Kidney (tissue), 14 donors: ENCODE results near the gene ANAPC2. TPM values are rescaled to one million over a fixed set of nuclear protein-coding genes. Genes with fewer than 3 reads are reported as not detected.

Experiments
- DNase-seq, 5 donors: peaks; one replicate each; pipeline ENCODE4 v3.0.0-alpha.2; 2013 to 2020
- FAIRE-seq: peaks from 2 replicates; lab custom pipeline; 2012; peaks lifted over from hg19 to GRCh38; lab: Jason Lieb, UNC
- H3K27ac ChIP-seq, 2 donors: one replicate each; pipeline ENCODE4 v1.7.0; 2013; ENCODE audit warnings: low read depth in 2 of 2, low read length in 2 of 2, inconsistent platforms in 1 of 2
- H3K27me3 ChIP-seq: one replicate; pipeline ENCODE4 v1.7.1; 2013; ENCODE audit warnings: low read length, inconsistent platforms; ENCODE audit not compliant: control insufficient read depth, insufficient read depth
- H3K36me3 ChIP-seq, 3 donors: one replicate each; pipeline versions ENCODE4 v1.7.0 to v1.7.1; 2013; ENCODE audit warnings: low read length in 3 of 3, control low read depth in 1 of 3, inconsistent platforms in 1 of 3; ENCODE audit not compliant: insufficient read depth in 3 of 3, control insufficient read depth in 2 of 3
- H3K4me1 ChIP-seq, 3 donors: one replicate each; pipeline versions ENCODE4 v1.7.0 to v1.7.1; 2013; ENCODE audit warnings: low read length in 3 of 3, inconsistent platforms in 1 of 3, low read depth in 1 of 3; ENCODE audit not compliant: control insufficient read depth in 2 of 3, insufficient read depth in 2 of 3
- H3K4me3 ChIP-seq, 3 donors: one replicate each; pipeline versions ENCODE4 v1.7.0 to v1.8.1; 2013; ENCODE audit warnings: low read length in 3 of 3, control low read depth in 1 of 3, inconsistent platforms in 1 of 3
- H3K9ac ChIP-seq, 3 donors: one replicate each; pipeline versions ENCODE4 v1.7.0 to v1.7.1; 2013; ENCODE audit warnings: low read length in 3 of 3, control low read depth in 1 of 3, inconsistent platforms in 1 of 3
- H3K9me3 ChIP-seq, 3 donors: one replicate each; pipeline versions ENCODE4 v1.7.0 to v1.7.1; 2013; ENCODE audit warnings: low read length in 3 of 3, control low read depth in 1 of 3, inconsistent platforms in 1 of 3; ENCODE audit not compliant: control insufficient read depth in 2 of 3, insufficient read depth in 1 of 3
- CTCF ChIP-seq: IDR thresholded peaks from 3 replicates; pipeline ENCODE4 v1.5.1; 2012; ENCODE audit warnings: mild to moderate bottlenecking, moderate library complexity, borderline replicate concordance; ENCODE audit not compliant: insufficient read depth; ENCODE audit errors: extremely low read depth
- intact Hi-C: fragments of 100-400 bp; cut with DNase I; formaldehyde crosslinking; loops from one replicate; pipeline ENCODE4 v1.11.1; 2022
- polyA plus RNA-seq: library from polyadenylated mRNA; stranded (reverse); fragments of 350-450 nt; fragmentation: Illumina TruSeq; extraction: RNeasy Lipid Tissue Mini Kit (QIAGEN cat#74804); gene quantifications from one replicate; pipeline ENCODE4 v1.2.3, GENCODE V29; 2014; ENCODE audit warnings: low read depth, low replicate concordance; ENCODE audit not compliant: insufficient read depth
- total RNA-seq: library from RNA; stranded (reverse); fragmentation: NEBNext Ultra II Directional; extraction: Animal tissue kit (Norgen Biotek cat#: 25700); gene quantifications from one replicate; pipeline ENCODE4 v1.2.1, GENCODE V29; 2021
- donor health status: control.
- donor health status: control.
- donor health status: control.
- donor health status: control.
- donor health status: control.
- donor health status: DM: yes; HTN: yes; CAD: no.
- donor health status: Normal renal cell carcinoma (clear cell type).

Gene ANAPC2
- total and polyA plus RNA-seq, 2 donors from 2014 or later, result 19.9 to 57.2 TPM

- FAIRE-seq (no peak), DNase-seq (no peak)
- peaks cover 0 to 9% (median 4%) of the 10 kb centered on the region in 3 donors for H3K36me3 ChIP-seq
- H3K9me3 ChIP-seq, result no peaks in the 10 kb centered on the region
- H3K27me3 ChIP-seq, result no peaks in the 10 kb centered on the region
- no peak overlapping the region for H3K4me3 ChIP-seq
- H3K27ac ChIP-seq, result peak overlapping the region; percentile 57 to 61
- H3K9ac ChIP-seq, result peak overlapping the region in 1 of 3 donors; percentile 19
- peaks cover 0 to 58% (median 22%) of the 10 kb centered on the region in 3 donors for H3K4me1 ChIP-seq
- TF ChIP-seq CTCF, result no peak
- intact Hi-C loops, result no loop called here
Observed at GRCh38 chr9:137194388-137194787, 6.0 kb upstream of the ANAPC2 start.

- Histone ChIP-seq H3K9me3 (no peaks in the 10 kb centered on the region), H3K4me3 (no peak overlapping the region), H3K27me3 (no peaks in the 10 kb centered on the region), H3K27ac (peak overlapping the region in 1 of 2 donors; percentile 57), H3K4me1 (peaks cover 0 to 56% (median 24%) of the 10 kb centered on the region in 3 donors), H3K36me3 (peaks cover 0 to 9% (median 4%) of the 10 kb centered on the region in 3 donors), H3K9ac (no peak overlapping the region)
- FAIRE-seq (no peak), DNase-seq (no peak)
- intact Hi-C loops, result no loop called here
- no peak for TF ChIP-seq CTCF
Observed at GRCh38 chr9:137193771-137194170, 5.4 kb upstream of the ANAPC2 start.

GRCh38 chr9:137192859-137193258 is 4.5 kb upstream of the ANAPC2 start:
- Histone ChIP-seq H3K36me3 (peaks cover 0 to 9% (median 4%) of the 10 kb centered on the region in 3 donors), H3K9me3 (no peaks in the 10 kb centered on the region), H3K9ac (no peak overlapping the region), H3K4me1 (peaks cover 0 to 50% (median 21%) of the 10 kb centered on the region in 3 donors), H3K27ac (no peak overlapping the region), H3K27me3 (no peaks in the 10 kb centered on the region), H3K4me3 (no peak overlapping the region)
- intact Hi-C loops, result no loop called here
- FAIRE-seq (no peak), DNase-seq (no peak)
- no peak for TF ChIP-seq CTCF

DNA sequence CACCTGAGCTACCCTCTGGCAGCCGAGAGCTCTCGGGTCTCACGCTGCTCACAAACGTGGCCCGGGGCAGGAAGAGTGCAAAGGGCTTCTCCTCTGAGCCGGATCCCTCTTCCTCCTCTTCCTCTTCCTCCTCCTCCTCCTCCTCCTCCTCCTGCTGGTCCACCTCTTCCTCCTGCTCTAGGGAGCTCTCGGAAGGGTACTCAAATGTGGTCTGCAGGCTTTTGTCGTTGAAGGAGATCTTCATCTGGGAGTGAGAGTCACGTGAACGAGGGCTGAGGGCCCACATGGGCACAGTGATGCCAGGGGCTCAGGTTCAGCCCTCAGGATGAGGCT is 4.1 kb upstream of the ANAPC2 start:
- TF ChIP-seq CTCF, result no peak
- H3K27ac ChIP-seq, result no peak overlapping the region
- intact Hi-C loops, result no loop called here

More for the DNA sequence above, 4.1 kb upstream of the ANAPC2 start:
- Histone ChIP-seq H3K4me1 (peaks cover 0 to 50% (median 24%) of the 10 kb centered on the region in 3 donors), H3K9ac (no peak overlapping the region), H3K27me3 (no peaks in the 10 kb centered on the region), H3K4me3 (no peak overlapping the region), H3K9me3 (no peaks in the 10 kb centered on the region), H3K36me3 (peaks cover 0 to 9% (median 4%) of the 10 kb centered on the region in 3 donors)
- no peak for FAIRE-seq
- DNase-seq, result no peak
